Esophagus muscularis mucosa (tissue), 3 donors: ENCODE measurements around the gene NRIP1.

ENCODE experiments used
- CTCF ChIP-seq, 3 experiments: fragments of 200-600 bp in 2 of 3; fragments of 450-650 bp in 1 of 3; sonication (generic) in 2 of 3; IDR thresholded peaks; one replicate each; pipeline ENCODE4 v1.5.1; 2017 to 2019; ENCODE audit warnings: antibody characterized with exemption in 3 of 3, mild to moderate bottlenecking in 2 of 3, moderate library complexity in 1 of 3
- POLR2A ChIP-seq: fragments of 450-650 bp; IDR thresholded peaks from one replicate; pipeline ENCODE4 v1.6.1; 2017; ENCODE audit warnings: antibody characterized with exemption, moderate library complexity, mild to moderate bottlenecking, low read depth
- POLR2AphosphoS5 ChIP-seq, 2 donors: sonication (generic); formaldehyde crosslinking; IDR thresholded peaks; one replicate each; pipeline ENCODE4 v1.6.1; 2017; ENCODE audit warnings: antibody characterized with exemption in 2 of 2

- TF ChIP-seq POLR2AphosphoS5 (IDR thresholded peaks at IDR 0.05) (no peak), CTCF (IDR thresholded peaks at IDR 0.05) (no peak), POLR2A (no peak)
These were observed 141.8 kb downstream of the NRIP1 start for GRCh38 chr21:14922980-14923379.
